NCI-H2107 treated with DMSO at 0.1 percent for 48 hours (cell line): ENCODE measurements around the gene STAT5A.
"Not testable (repeated sequence)": the region's sequence is repeated elsewhere in the genome, so short reads cannot be mapped to it uniquely, and the experiment has no call there.

Source experiments
- DNase-seq: peaks from one replicate; lab custom pipeline; 2025; ENCODE audit not compliant: unreplicated experiment; lab: John Stamatoyannopoulos, UW

The STAT5A gene

DNA sequence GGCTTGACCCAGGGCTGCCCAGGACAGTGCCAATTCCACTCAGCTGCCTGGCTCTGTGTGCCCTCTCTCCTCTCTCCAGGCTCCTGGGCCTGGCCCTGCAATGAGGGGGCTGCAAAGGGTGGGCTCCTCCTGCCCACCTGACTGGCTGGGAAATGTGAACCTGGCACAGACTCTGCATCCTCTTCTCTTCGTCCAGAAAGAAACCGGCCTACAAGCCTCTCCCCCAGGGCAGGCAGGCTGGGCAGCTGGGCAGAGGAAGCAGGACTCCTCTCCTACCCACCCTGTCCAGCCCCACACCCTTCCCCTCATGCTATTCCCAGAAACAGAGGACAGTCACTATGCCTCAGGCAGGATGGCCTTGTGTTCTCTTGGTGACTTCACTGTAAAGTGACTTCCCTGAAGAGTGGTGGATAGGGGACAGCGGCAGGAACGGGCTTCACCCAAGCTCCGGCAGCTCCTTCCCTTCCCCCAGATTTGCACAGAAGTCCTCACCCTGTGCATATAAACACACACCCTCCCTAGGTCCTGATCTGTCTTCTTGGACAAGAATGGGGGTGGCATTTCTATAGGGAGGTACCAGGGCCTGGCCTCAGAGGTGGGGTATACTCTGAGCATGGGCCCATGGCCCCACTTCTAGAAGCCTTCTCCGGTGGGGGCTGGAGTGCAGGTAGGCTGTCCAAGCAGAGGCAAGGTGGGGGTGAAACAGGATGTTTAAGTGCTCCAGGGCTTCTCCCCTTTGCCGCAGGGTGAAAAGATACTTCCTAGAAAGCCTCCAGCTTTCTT lies 4.9 kb upstream of the STAT5A start:
- no peak for DNase-seq

- no peak for DNase-seq
These were observed 4.3 kb upstream of the STAT5A start for GRCh38 chr17:42284024-42284369.

GRCh38 chr17:42284566-42284965 lies 3.7 kb upstream of the STAT5A start:
- DNase-seq: no peak

GRCh38 chr17:42285346-42286050 lies 2.8 kb upstream of the STAT5A start:
- no peak for DNase-seq

GRCh38 chr17:42286411-42287221 lies 1.7 kb upstream of the STAT5A start:
- no peak for DNase-seq

DNA sequence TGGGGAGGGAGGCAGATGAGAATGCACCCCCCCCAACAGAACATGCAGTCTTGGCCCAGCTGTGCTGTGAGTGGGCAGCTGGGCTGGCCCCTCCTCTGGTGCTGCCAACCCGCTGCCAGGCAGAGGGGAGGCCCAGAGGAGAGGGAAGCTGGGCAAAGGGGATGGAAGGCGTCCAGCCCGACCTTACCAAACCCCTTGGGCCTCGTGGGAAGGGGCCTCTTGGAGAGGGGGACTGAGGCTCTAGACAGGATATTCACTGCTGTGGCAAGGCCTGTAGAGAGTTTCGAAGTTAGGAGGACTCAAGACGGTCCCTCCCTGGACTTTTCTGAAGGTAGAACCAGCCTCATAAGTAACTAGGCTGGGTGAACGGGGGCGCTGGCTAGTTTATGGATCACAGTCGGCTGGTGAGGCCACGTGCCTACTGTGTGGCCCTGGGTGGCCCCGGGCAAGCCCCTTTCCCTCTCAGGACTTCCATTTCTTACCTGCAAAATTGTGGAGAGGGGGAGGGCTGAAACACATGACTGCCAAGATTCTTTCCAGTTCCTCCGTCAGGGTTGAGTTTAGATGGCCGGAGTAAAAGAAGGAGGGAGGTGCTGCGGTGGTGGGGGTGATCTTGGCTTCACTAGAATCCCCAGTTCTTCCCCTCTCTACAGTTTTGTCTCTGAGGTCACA lies 857 bp upstream of the STAT5A start:
- no peak for DNase-seq

DNA sequence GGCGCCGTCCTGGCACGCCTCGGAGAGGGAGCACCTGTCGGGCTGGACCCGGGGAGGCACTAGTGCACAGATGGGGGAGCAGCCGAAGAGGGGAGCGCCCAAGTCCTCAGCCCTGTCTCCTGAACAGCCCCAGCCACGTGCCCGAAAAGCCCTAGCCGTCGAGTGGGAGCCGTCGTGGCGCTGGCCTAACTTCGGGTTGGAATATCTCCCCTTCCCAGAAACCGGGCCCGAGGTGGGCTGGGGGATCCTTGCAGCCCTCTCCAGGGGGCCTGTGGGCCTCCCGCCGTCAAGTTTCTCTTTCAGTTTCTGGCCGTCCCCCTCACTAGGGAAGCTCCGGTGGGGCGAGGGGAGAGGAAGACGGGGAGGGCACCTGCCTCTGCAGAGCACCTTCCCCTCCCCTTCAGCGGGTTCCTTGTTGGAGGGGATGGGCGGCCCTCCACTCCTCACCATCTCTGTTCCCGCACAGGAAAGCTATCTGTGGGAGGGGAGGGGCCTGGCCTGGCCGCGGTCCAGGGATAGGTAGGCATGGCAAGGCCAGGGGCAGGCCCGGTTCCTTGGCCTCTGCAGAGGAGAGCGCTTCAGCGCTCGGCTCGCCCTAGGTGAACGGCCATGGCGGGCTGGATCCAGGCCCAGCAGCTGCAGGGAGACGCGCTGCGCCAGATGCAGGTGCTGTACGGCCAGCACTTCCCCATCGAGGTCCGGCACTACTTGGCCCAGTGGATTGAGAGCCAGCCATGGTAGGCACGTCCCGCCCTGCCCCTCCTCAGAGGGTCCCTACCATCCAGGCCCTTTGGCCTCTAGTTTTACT lies 709 bp downstream of the STAT5A start:
- no peak for DNase-seq

DNA sequence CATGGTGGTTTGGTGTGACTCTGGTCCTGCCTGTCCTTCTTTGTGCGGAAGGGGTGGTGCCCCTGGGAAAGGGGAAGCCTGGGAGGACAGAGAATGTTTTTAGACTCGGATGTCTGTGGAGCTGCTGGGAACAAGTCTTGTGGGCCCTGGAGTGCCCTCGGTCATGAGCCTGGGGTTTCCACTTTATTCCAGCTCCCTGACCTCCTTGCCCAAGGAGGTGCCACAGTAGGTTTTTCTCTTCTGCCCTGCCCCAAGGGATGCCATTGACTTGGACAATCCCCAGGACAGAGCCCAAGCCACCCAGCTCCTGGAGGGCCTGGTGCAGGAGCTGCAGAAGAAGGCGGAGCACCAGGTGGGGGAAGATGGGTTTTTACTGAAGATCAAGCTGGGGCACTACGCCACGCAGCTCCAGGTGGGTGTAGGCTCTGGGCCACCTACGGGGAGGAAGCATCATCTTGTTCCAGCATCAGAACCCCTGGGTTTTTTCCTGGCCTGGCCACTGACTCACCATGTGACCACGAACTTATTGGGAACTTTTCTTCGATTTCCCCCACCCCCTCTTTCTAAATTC lies 1.4 kb downstream of the STAT5A start:
- DNase-seq: no peak

- DNase-seq: no peak
These were observed 2.3 kb downstream of the STAT5A start for GRCh38 chr17:42290577-42290976.

GRCh38 chr17:42291129-42291528 lies 2.8 kb downstream of the STAT5A start:
- no peak for DNase-seq

DNA sequence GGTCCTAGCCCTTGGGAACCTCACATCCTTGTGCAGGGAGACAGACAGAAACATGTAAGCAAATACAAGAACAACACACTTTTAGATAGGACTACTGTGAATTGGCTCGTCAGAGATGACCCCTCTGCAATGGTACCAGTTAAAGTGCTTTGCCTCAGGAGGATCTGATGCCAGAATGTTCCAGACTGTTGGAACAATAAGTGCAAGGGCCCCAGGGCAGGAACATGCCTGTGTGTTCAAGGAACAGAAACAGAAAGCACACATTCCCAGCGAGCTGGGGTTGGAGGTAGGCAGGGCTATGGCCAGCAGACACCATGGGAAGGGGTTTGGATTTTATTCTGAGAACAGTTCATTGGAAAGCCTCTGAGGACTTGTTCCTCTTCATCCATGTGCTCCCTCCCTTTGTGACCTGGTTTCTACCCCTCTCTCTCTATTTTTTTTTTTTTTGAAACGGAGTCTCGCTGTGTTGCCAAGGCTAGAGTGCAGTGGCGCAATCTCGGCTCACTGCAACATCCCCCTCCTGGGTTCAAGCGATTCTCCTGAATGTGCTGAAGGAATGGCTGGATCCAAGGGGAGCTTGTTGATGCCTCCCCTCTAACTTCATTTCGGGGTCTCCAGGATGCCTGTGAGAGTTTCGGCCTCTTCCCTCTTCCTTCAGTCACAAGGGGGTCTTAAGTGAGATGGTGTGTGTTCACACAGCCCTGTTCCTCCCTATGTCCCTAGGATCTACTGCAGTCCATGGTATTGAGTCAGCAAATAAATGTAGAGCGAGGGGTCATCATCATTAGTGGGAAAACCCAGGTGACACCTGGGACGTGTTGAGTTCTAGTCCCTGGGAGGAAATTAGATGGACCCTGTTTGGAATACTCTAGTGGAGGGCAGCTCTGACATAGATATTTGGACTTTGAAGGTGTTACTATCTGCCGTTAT lies 6.4 kb downstream of the STAT5A start:
- no peak for DNase-seq

DNA sequence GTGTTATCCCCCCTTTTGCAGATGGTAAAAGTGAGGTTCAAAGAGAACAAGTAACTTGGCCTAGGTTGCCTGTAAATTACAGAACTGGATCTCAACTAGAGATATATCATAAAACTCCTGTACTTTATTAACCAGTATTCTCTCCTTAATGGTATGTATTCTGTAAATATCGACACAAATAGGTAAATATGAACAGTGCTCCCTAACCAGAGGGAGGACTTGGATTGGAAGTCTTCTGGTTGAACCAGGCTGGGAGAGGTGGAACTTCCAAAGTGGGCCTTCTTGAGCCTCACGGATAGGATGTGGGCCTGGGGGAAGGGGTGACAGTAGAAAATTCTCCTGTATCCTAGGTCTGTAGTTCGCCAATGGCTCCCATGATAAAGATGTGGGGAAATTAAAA lies 7.7 kb downstream of the STAT5A start:
- DNase-seq: no peak

DNA sequence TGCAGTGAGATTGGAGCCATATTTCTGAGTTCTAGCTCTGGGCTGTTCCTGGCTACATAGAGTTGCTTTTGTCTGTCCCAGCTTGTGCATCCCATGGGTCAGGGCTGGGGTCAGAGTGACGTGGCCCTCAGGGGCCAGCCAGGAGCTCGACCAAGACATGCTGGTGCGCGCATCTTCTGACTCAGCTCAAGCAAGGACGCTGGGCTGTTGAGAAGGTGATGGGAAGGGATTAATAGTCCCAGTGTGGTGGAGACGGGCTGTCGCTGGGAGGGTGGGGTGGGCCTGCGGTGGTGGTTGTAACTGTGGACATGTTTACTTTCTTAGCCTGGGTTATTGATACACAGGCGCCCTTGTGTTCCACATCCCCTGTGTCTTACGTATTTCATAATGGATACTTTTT lies 9.5 kb downstream of the STAT5A start:
- DNase-seq: not testable (repeated sequence)

GRCh38 chr17:42299361-42299760 lies 11.1 kb downstream of the STAT5A start:
- not testable (repeated sequence) for DNase-seq

DNA sequence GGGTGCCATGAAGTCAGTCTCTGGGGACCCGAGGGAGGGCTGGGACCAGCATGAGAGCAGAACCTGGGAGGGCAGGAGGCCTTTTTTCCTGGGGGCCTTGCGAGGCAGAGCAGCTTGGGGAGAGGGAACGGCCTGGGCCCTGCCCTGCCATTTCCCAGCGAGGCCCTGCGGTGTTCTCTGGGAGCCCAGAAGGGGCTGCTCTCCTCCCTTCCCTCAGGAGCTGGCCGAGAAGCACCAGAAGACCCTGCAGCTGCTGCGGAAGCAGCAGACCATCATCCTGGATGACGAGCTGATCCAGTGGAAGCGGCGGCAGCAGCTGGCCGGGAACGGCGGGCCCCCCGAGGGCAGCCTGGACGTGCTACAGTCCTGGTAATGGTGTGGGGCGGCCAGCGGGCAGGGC lies 11.6 kb downstream of the STAT5A start:
- DNase-seq: not testable (repeated sequence)

- DNase-seq: no peak
These were observed 12.7 kb downstream of the STAT5A start for GRCh38 chr17:42301022-42301421.

DNA sequence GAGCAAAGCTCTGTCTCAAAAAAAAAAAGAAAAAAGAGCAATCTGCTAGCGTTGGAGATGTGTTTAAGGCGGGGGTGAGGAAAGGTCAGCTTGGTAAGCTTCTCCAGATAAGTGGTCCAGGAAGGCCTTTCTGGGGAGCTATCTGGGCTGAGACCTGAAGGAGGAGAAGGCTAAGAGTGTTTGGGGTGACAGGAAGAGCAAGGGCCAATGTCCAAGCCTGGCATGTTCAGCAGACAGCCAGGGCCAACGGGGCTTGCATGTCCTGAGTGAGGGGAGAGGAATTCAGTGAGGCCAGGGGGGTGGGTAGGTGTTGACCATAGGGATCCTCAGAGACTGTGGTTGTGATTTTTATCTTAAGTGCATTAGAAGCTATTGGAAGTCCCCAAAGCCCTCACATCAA lies 15.4 kb downstream of the STAT5A start:
- no peak for DNase-seq

GRCh38 chr17:42304187-42305030 lies 16.1 kb downstream of the STAT5A start:
- DNase-seq: no peak
